NCI-H2081 treated with DMSO at 0.1 percent for 48 hours (cell line): ENCODE measurements around the gene RPS4Y2.

ENCODE experiments used
- DNase-seq: peaks from one replicate; lab custom pipeline; 2025; lab: John Stamatoyannopoulos, UW

RPS4Y2 gene

DNA sequence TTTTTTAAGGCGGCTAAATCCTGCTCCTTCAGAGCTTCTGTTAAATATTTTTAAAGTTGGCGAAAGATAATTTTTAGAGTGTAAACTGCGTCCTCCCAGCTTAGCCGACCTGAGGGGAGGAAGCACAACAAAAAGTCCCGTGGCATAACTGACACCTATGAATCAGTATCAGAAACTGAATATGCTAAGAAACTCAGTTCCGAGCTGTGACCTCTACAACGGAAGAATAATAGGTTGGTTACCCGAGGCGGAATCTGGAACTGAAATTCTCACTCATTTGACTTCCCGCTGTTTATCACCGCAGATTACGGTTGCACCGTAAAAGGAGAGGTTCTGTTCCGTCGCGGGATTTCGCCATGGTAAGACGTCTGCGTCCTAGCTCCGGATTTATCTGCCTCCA lies at the start of gene RPS4Y2:
RPS4Y2 (plus strand) TSS at position 301 of the 400 bp plus-strand sequence; CDS start at position 357, 56 bp downstream.
- no peak for DNase-seq

DNA sequence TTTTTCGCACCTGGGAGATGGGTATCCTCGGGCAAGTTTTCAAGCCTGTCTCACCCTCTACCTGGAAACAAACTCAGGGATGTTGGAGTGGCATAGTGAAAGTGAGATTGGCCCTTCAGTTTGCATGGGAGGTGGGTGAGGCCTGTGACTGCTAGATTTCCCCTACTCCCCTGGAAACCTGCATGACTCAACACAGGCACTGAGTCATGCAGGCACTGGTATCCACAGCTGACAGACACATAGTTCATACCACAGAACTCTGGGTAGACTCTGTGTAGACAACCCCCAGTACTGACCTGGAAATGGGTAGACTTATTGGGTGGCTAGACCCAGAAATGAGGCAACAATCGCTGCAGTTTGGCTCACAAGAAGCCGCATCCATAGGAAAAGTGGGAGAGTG lies 41.5 kb upstream of the RPS4Y2 start:
- no peak for DNase-seq

DNA sequence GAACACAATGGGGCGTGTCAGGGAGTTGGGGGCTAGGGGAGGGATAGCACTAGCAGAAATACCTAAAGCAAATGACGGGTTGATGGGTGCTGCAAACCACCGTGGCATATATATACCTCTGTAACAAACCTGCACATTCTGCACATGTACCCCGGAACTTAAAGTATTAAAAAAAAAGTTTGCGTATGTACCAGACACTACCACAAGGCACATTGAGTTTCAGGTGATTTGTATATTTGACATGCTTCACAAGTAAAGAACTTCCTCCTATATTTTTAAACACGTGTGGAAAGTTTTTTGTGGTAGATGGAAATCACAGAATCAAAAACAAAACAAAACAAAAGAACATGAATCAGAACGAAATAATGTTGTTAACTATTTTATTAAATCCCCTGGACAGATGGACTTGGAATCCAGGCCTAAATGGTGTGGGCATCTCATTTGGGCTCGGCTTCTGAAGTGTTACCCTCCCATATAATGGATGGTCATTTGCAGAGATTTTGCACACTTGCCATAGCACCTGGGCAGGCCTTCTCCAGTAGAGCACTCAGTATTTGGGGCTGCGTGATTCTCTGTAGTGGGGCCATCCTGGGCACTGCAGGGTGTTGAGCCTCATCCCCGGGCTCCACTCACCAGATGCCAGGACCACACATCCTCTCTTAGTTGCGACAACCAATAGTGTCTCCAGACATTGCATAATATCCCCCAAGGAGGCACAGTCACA lies 29.6 kb upstream of the RPS4Y2 start:
- DNase-seq: no peak

DNA sequence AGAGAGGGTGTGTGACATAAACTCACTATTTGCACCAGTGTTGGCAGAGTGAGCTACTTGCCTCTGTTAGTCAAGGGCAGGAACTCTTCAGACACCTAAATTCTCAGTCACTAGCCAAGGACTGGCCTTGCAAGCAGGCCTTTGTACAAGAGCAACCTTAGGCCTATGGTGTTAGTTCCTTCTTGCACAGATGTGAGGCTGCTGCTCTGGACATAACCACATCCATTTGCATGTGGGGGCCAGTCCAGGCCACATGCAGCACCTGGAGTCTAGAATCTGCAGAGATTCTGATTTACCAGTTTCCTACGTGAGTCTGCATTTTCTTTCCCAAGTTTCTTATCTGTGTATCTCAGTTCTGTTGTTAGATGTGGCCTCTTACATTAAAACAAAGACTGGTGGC lies 20.7 kb upstream of the RPS4Y2 start:
- no peak for DNase-seq

DNA sequence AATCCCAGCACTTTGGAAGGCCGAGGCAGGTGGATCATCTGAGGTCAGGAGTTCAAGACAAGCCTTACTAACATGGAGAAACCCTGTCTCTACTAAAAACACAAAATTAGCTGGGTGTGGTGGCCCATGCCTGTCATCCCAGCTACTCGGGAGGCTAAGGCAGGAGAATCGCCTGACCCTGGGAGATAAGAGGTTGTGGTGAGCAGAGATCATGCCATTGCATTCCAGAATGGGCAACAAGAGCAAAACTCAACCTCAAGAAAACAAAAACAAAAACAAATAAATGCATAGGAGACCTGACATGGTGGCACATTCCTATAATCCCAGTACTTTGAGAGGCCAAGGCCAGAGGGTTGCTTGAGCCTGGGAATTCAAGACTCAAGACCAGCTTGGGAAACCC lies 16.1 kb upstream of the RPS4Y2 start:
- DNase-seq: no peak

DNA sequence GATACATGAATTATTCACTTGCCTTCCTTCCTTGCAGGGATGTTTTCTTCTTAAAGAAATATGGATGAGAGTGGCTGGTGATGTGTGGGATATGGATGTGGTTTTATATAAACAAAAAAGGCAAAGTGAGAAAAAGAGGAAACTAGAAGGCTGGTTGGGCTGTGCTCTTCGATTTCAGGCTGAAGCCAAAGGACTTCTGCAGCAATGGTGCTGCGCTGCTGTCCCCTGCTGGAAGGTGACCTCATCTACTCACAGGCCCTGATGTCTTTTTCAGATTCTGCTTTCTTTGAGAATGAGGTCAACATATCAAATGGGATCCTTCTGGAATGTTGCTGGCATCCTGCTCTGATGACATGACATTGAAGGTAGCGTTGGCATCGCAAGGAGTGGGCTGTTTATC lies 15.3 kb upstream of the RPS4Y2 start:
- no peak for DNase-seq

DNA sequence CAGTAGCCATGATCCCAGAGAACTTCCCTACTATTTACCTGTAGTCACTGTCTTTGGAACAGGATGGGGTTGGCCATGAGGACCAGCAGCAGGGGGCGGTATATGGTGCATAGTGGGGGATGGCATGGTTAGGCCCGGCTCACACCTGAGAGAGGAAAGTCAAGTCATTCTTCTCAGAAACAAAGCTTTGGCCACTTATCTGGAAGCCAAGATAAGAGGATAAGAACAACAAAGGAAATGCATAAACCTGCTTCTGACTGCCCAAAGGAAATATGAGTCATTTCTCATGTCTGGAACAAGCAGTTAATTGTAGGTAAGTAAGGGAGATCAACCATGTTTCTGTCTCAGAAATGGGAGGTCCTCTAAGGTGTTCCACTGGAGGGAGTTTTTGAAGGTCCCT lies 10.8 kb upstream of the RPS4Y2 start:
- no peak for DNase-seq

DNA sequence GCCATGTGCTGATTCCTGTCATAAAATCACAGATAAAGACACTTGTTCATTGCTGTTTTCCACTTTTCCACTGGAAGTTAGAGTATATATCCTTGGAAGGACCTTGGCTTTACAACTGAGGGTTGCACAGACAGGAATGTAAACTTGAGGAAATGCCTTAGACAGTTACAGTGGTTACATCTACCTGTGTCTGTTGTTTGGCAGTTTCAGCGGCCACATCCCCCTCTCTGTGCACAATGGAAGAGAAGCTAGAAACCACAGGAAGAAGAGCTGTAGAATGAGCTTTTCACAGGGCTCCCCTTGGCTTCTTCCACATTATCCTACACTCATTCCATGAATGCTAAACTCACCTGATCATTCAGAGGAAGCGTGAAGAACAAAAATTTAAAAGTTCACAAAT lies 9.0 kb upstream of the RPS4Y2 start:
- no peak for DNase-seq

DNA sequence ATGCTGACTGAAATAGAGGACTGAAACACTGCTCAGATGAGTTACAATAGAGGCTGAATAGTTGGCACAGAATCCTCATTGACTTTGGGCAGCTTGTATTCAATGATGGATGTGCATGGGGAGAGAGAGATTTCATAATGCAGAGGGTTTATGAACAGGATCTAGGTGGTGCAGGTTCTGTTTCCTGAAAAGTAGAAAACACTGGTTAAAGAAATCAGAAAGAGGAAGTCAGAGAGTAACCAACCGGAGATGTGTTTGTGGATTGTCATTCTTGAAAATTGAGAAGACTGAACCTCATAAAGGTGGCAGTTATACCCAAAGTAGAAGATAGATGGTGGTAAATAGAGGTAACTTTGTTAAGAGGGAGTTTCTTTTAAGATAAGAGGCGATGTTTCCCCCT lies 8.0 kb downstream of the RPS4Y2 start:
- no peak for DNase-seq

DNA sequence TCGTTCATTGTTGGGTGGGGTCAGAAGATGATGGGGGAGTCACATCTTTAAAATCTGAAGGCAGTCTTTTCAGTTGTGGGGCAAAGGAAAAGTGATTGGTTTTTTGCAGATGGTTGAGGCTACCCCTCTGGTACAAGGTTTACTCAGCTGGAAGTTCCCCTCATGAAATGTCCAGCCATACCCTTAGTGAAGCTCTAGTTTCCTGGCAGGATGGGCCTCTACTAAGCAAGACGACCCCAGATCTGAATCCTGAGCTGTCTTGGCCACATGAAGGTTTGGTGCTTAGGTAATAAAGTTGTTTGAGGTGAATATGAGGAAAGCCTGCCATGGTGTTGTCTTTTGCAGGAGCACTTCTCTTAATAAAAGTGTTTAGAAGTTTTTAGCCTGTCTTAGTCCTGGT lies 9.2 kb downstream of the RPS4Y2 start:
- DNase-seq: no peak

DNA sequence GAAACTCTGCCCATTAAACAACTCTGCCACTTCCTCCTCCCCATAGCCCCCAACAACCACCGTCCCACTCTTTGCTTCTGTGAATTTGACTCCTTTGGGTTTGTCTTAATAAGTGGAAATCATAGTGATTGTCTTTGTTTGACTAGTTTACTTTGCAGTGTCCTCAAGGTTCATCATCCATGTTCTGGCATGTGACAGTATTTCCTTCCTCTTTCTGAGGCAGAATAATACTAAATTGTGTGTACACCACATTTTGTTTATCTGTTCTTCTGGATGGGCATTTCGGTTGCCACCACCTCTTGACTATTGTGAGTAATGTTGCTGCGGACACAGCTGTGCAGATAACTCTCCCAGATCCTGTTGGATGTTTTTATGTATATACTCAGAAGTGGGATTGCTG lies 14.8 kb downstream of the RPS4Y2 start:
- no peak for DNase-seq

DNA sequence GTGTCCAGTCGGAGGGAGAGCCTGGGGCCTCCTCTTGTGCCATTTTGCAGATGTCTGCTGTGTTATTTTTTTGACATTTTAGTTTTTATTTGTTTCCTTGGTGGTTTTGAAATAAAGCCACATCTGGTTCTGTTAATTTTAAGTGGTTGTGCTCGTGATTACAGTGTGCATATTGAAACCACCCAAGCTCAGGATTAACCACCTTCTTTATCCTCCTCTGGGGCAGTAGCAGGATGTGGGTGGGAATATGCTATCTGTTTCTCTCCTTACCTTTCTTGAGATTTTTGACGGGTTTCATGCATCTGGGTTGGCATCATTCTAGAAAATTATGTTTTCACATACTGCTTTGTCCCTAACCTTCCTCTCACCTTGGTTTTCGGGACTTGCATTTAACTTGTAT lies 20.2 kb downstream of the RPS4Y2 start:
- no peak for DNase-seq

DNA sequence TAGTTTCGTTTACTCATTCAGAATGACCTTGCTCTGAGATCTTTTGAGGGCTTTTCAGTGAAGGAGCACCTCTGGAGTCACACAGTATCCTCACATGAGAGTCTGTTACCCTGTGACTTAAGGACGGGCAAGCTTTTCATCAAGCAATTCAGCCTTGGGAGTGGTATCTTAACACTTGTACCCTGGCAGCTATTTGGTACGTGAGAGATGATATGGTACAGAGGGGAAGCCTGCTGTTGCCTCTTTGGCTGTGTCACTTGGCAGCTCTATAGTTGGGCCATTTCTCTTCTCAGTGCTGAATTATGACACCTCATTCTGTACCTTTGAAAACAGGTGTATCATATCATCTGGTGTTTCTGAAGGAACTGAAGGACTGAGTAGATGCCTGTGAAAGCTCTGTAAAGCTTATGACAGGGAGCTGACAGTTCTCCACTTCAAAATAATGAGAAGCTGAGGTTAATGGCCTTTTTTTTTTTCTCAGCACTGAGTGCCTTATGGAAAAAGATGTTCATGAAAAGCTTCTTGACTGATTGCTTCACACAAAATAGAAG lies 24.3 kb downstream of the RPS4Y2 start:
- DNase-seq: no peak

DNA sequence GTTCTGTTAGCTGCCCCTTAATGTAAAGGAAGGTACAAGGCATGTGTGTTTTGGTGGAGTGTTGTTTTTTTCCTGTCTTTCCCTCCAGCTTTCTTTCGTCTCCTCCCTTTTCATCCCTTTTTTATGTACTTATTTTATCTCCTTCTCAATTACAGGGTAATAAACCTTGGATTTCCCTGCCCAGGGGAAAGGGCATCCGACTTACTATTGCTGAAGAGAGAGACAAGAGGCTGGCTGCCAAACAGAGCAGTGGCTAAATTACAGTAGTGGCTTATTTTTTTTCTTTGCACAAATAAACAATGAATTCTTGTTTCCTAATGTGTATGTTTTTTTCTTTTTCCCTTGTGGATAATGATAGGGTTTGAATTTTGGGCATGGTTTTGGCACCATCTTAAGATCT lies 24.9 kb downstream of the RPS4Y2 start:
- DNase-seq: no peak

DNA sequence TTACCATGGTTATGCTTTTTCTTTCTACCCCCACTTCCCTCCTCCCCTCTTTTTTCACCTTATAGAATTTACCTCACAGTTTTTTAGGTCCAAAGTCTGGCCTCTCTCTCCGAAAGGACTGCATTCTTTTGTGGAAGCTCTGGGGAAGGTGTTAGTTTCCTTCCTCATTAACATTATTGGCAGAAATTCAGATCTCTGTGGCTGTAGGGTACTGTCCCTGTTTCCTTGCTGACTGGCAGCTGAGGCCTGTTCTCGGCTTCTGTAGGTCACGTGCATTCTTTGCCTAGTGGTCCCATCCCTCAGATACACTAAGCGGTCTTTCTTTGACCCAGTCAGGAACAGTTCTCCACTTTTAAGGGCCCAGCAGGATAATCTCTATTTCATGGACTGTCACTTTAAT lies 25.5 kb downstream of the RPS4Y2 start:
- no peak for DNase-seq

DNA sequence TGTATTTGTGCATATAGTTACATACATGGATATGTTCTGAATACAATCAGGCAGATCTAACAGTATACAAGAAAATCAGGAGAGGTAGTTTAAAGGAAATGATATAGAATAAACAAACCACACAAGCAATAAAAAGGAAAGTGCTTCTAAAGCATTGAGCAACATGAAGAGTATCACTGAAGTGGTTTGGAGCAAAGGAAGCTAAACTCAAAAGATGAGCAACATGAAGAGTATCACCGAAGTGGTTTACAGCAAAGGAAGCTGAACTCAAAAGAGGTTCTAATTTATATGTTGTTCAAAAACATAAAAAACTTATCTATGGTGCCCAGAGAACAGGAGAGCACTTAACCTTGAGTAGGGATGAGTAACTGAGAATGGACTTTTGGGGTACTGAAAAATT lies 29.1 kb downstream of the RPS4Y2 start:
- no peak for DNase-seq

DNA sequence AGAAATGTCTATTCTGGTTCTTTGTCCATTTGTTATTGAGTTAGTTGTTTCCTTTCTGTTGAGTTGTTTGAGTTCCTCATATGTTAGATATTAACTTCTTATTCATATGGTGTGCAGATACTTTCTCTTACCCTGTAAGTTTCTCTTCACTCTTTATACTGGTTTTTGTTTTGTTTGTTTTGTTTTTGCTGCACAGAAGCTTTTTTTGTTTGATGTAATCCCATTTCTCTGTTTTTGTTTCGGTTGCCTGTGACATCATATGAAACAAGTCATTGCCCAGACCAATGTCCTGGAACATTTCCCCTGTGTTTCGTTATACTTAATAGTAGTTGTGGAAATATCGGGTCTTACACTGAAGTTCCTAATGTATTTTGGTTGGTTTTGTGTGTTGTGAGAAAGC lies 31.2 kb downstream of the RPS4Y2 start:
- no peak for DNase-seq

DNA sequence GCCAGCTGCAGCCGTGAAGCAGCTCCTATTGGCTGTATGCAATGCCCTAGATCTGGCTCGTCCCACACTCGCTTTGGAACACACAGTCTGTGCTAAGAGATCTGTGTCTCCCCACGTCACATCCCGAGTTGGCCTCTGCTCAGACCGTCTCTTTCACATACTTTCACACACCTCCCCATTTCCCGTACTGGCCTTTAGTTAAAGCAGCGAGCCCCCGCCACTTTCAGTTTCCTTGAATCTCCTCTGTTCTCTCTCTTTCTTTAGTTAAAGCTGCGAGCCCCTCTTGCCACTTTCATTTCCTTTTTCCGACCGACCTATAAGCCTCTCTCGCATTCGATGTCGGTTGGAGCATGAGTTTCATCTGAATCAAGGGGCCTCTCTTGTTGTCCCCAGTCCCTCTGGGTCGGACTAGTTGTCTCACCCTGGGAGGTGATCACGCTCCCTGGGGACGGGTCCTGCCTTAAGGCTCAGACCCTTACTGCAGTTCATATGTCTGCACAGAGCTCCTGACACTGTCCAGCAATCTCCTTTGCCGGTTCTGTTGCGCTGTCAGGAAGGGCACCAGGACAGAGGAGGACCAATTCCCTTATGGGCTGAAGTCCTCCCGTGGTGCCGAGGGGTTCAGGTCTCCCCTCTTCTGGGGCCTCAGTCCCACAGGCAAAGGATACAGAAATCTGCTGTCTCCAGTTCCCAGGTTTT lies 42.6 kb downstream of the RPS4Y2 start:
- DNase-seq: no peak

DNA sequence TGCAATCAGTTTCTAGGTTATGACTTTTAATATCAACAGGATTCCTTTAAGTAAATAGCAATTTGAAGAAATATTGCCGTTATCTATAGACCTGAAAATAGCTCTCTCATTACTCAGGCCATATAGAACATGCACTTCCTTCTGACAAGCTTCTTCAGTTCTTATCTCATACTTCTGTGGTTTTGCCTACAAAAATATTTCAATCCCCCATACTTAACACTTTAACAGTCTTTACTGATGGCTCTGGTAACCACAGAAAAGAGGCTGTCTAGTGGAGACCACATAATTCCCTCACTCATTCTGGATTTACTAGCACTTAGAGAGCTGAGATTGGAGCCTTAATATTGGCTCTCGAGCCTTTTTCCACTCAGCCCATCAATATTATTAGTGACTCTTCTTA lies 46.8 kb downstream of the RPS4Y2 start:
- DNase-seq: no peak

DNA sequence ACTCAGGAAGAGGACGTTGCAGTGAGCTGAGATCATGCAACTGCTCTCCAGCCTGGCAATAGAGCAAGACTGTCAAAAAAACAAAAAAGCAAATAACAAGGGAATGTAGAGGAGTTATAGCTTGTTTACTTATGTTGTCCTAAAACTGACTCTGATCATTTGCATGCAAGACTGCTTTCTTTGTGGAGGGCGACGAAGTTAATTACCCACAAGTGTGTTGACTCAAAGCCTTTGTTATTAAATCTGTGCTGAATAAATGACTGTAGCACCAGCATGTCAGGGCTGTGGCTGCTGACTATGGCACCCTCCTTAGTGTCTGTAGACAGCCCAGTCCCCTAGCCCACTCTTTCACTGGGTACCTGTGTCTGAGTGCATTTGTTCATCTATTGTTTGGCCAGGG lies 50.3 kb downstream of the RPS4Y2 start:
- no peak for DNase-seq

DNA sequence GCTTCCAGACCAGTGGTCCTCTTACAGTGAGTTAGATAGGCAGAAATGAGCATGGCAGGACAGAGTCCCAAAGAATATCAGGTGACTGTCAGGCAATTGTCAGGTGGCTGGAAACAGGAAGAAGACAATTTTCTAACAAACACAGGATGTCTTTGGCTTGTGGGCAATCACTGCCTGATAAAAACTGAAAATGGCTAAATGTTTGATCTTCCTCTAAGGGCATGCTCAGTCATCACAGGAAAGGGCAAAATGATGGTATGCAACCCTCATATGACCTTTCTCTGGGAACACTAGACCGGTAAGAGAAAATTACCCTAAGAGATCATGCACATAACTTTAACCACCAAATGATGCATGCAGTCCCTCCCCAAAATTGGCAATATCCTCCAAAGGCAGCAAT lies 57.6 kb downstream of the RPS4Y2 start:
- DNase-seq: no peak

DNA sequence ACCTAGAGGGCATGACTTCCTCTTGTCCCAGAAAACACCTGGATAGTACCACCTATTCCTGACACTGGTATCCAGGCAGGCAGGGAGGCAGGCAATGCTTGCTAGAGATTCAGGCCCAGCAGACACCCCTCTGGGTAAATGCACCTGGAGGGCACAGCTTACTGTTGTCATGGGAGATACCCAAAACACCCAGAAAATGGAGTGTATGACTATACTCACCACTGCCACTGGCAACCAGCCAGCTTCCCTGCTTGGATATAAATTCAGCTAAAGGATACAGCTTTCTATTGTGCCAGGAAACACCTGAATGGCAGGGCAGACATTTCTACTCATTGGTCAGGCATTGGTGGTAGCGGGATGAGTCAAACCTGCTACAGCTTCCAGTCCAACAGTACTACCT lies 58.9 kb downstream of the RPS4Y2 start:
- no peak for DNase-seq

DNA sequence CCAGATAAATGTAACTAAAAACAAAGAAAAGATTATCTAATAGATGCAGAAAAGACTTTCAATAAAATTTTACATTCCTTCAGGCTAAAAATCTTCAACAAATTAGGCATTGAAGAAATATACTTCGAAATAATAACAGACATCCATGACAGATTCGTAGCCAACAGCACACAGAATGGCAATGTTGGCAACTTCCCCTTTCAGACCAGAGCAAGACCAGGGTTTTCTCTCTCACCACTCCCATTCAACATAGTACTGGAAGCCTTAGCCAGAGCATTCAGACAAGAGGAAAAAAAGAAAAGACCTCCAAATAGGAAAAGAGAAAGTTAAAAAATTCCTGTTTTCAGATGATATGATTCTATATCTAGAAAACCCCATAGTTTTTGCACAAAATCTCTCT lies 61.2 kb downstream of the RPS4Y2 start:
- DNase-seq: no peak
